Panc1 (cell line): ENCODE measurements around the gene CACNA1C. TPM values are rescaled to one million over a fixed set of nuclear protein-coding genes. Genes with fewer than 3 reads are reported as not detected.

Experiments
- ATAC-seq: fragments of 200-7000 bp; cut with Tn5 transposase; 2 replicates; pipeline ENCODE4 v1.9.1; 2020; ENCODE audit warnings: mild to moderate bottlenecking, moderate library complexity
- BruUV-seq: library from RNA; stranded (reverse); fragments of 400-500 nt; replicated peaks from 2 replicates; lab custom pipeline; 2021; lab: Mats Ljungman, UMichigan
- CTCF ChIA-PET: fragments of 300-600 bp; sonication (Branson Sonifier 250); formaldehyde crosslinking; loops from one replicate; lab custom pipeline; 2022; ENCODE audit warnings: antibody characterized with exemption; lab: Charles Lee
- POLR2A ChIA-PET: fragments of 300-600 bp; sonication (Branson Sonifier 250); formaldehyde crosslinking; loops from one replicate; lab custom pipeline; 2022; ENCODE audit warnings: antibody characterized with exemption; lab: Charles Lee
- DNase-seq: peaks from one replicate; pipeline ENCODE4 v3.0.0-alpha.2; 2010; ENCODE audit warnings: low read depth, low spot score
- H3K27ac ChIP-seq: 2 replicates; pipeline ENCODE4 v1.5.1; 2011; ENCODE audit warnings: mild to moderate bottlenecking, low read length, inconsistent platforms
- H3K27me3 ChIP-seq: fragments of 200-500 bp; sonication (Bioruptor generic); 2 replicates; pipeline ENCODE4 v1.6.0; 2014; ENCODE audit warnings: low read length, inconsistent platforms; ENCODE audit not compliant: control insufficient read depth, insufficient read depth
- H3K36me3 ChIP-seq: fragments of 200-500 bp; sonication (Bioruptor generic); 2 replicates; pipeline ENCODE4 v1.5.1; 2014; ENCODE audit warnings: inconsistent platforms, mild to moderate bottlenecking, low read length, moderate library complexity; ENCODE audit not compliant: control insufficient read depth, insufficient read depth
- H3K4me1 ChIP-seq: 2 replicates; pipeline ENCODE4 v1.5.1; 2011; ENCODE audit warnings: inconsistent platforms, mild to moderate bottlenecking, low read length, moderate library complexity; ENCODE audit not compliant: control insufficient read depth, insufficient read depth
- H3K4me3 ChIP-seq, 2 experiments: 2 replicates each; pipeline ENCODE4 v1.5.1; 2011 to 2012; ENCODE audit warnings: low read depth in 2 of 2, low read length in 2 of 2, mild to moderate bottlenecking in 2 of 2, inconsistent platforms in 1 of 2, moderate library complexity in 1 of 2
- H3K9me3 ChIP-seq: fragments of 200-500 bp; sonication (Bioruptor generic); 2 replicates; pipeline ENCODE4 v1.5.1; 2014; ENCODE audit warnings: low read depth, mild to moderate bottlenecking, inconsistent platforms, low read length, moderate library complexity; ENCODE audit not compliant: control insufficient read depth, insufficient read depth
- CTCF ChIP-seq: fragments of 450-650 bp; IDR thresholded peaks from 2 replicates; pipeline ENCODE4 v1.5.1; 2017; ENCODE audit warnings: mild to moderate bottlenecking
- POLR2AphosphoS5 ChIP-seq: IDR thresholded peaks from 2 replicates; pipeline ENCODE4 v1.6.1; 2012; ENCODE audit warnings: mild to moderate bottlenecking, low read depth, low read length, moderate library complexity
- SIN3A ChIP-seq: IDR thresholded peaks from 2 replicates; pipeline ENCODE4 v1.6.1; 2012; ENCODE audit warnings: low read depth, mild to moderate bottlenecking, low read length, moderate library complexity, borderline replicate concordance; ENCODE audit not compliant: insufficient read depth
- TCF7L2 ChIP-seq: IDR thresholded peaks from 2 replicates; pipeline ENCODE4 v1.6.1; 2011; ENCODE audit warnings: mild to moderate bottlenecking, low read depth, low read length, inconsistent platforms
- in situ Hi-C: cut with HindIII; loops from 2 replicates; pipeline ENCODE4 v1.10.0; 2016; ENCODE audit warnings: low sequenced_read_pairs, low pct_unique_long_range_greater_than_20kb
- intact Hi-C: fragments of 100-400 bp; cut with micrococcal nuclease; formaldehyde crosslinking; loops from one replicate; pipeline ENCODE4 v1.10.0; 2022; ENCODE audit not compliant: unreplicated experiment
- total RNA-seq: library from RNA; stranded (reverse); gene quantifications from one replicate; pipeline ENCODE4 v1.2.1, GENCODE V29; 2021; ENCODE audit not compliant: unreplicated experiment
- TF ChIP-seq, protein P1 (sequence below), 2 experiments: IDR thresholded peaks; 2 replicates each; pipeline ENCODE4 v1.6.1; 2011 to 2012; ENCODE audit warnings: low read depth in 2 of 2, control low read depth in 1 of 2, low read length in 1 of 2, mild to moderate bottlenecking in 1 of 2, moderate library complexity in 1 of 2; ENCODE audit not compliant: insufficient read depth in 1 of 2

CACNA1C gene
- total RNA-seq, 1 experiment from 2014 or later = 0.03 TPM

- Histone ChIP-seq H3K4me3 (no peak overlapping the region), H3K36me3 (no peaks in the 10 kb centered on the region), H3K4me1 (no peaks in the 10 kb centered on the region), H3K27ac (no peak overlapping the region), H3K27me3 (no peaks in the 10 kb centered on the region; the same call in 1 of the 2 replicates), H3K9me3 (no peaks in the 10 kb centered on the region)
- BruUV-seq = no TSS peak
- in situ Hi-C loops = no loop called here
- intact Hi-C loops = no loop called here
- POLR2A ChIA-PET = no interaction called here
- CTCF ChIA-PET = no interaction called here
- no peak for TF ChIP-seq SIN3A
- no peak for TF ChIP-seq POLR2AphosphoS5
- no peak for TF ChIP-seq CTCF
- TF ChIP-seq, protein P1, sequence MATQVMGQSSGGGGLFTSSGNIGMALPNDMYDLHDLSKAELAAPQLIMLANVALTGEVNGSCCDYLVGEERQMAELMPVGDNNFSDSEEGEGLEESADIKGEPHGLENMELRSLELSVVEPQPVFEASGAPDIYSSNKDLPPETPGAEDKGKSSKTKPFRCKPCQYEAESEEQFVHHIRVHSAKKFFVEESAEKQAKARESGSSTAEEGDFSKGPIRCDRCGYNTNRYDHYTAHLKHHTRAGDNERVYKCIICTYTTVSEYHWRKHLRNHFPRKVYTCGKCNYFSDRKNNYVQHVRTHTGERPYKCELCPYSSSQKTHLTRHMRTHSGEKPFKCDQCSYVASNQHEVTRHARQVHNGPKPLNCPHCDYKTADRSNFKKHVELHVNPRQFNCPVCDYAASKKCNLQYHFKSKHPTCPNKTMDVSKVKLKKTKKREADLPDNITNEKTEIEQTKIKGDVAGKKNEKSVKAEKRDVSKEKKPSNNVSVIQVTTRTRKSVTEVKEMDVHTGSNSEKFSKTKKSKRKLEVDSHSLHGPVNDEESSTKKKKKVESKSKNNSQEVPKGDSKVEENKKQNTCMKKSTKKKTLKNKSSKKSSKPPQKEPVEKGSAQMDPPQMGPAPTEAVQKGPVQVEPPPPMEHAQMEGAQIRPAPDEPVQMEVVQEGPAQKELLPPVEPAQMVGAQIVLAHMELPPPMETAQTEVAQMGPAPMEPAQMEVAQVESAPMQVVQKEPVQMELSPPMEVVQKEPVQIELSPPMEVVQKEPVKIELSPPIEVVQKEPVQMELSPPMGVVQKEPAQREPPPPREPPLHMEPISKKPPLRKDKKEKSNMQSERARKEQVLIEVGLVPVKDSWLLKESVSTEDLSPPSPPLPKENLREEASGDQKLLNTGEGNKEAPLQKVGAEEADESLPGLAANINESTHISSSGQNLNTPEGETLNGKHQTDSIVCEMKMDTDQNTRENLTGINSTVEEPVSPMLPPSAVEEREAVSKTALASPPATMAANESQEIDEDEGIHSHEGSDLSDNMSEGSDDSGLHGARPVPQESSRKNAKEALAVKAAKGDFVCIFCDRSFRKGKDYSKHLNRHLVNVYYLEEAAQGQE (IDR thresholded peaks at IDR 0.05; ENCODE audit: insufficient read depth in 1 of 2, low read depth in 2 of 2, low read length in 1 of 2) = no peak
- no peak for TF ChIP-seq TCF7L2
- no peak for DNase-seq
- ATAC-seq = no peak
Observed at GRCh38 chr12:2523317-2523716, 470.5 kb downstream of the CACNA1C start.

GRCh38 chr12:2523844-2524243, 471.1 kb downstream of the CACNA1C start:
- in situ Hi-C loops (no loop called here), intact Hi-C loops (no loop called here)
- DNase-seq (no peak), ATAC-seq (no peak)
- no peak for TF ChIP-seq SIN3A
- TF ChIP-seq, protein P1 (IDR thresholded peaks at IDR 0.05; ENCODE audit: insufficient read depth in 1 of 2, low read depth in 2 of 2, low read length in 1 of 2) = no peak
- TF ChIP-seq TCF7L2 = no peak
- no peak for TF ChIP-seq CTCF
- TF ChIP-seq POLR2AphosphoS5 = no peak
- Histone ChIP-seq H3K4me1 (no peaks in the 10 kb centered on the region), H3K27me3 (no peaks in the 10 kb centered on the region; the same call in 1 of the 2 replicates), H3K27ac (no peak overlapping the region), H3K36me3 (no peaks in the 10 kb centered on the region), H3K4me3 (no peak overlapping the region), H3K9me3 (no peaks in the 10 kb centered on the region)
- BruUV-seq = no TSS peak
- ChIA-PET POLR2A (no interaction called here), CTCF (no interaction called here)
